H9 (cell line): ENCODE data around the gene DIPK1B. TPM values are rescaled to one million over a fixed set of nuclear protein-coding genes. Genes with fewer than 3 reads are reported as not detected.

Source experiments
- DNase-seq: peaks from one replicate; pipeline ENCODE4 v3.0.0-alpha.2; 2017
- H2AFZ ChIP-seq: one replicate; pipeline ENCODE4 v1.6.1; 2013; ENCODE audit warnings: mild to moderate bottlenecking, low read length, control low read depth, moderate library complexity
- H2AK5ac ChIP-seq: 2 replicates; pipeline ENCODE4 v1.6.1; 2013; ENCODE audit warnings: low read length, control low read depth, mixed read lengths; ENCODE audit not compliant: insufficient read length
- H2BK120ac ChIP-seq: one replicate; pipeline ENCODE4 v1.6.1; 2013; ENCODE audit warnings: low read depth, mild to moderate bottlenecking, low read length, control low read depth, inconsistent platforms; ENCODE audit not compliant: poor library complexity, severe bottlenecking
- H2BK12ac ChIP-seq: 2 replicates; pipeline ENCODE4 v1.6.1; 2013; ENCODE audit warnings: low read length, control low read depth, mixed read lengths, low read depth; ENCODE audit not compliant: insufficient read length
- H2BK15ac ChIP-seq: 2 replicates; pipeline ENCODE4 v1.6.1; 2013; ENCODE audit warnings: low read depth, low read length, control low read depth
- H2BK20ac ChIP-seq: one replicate; pipeline ENCODE4 v1.6.1; 2013; ENCODE audit warnings: low read depth, mild to moderate bottlenecking, low read length, control low read depth, inconsistent platforms; ENCODE audit not compliant: poor library complexity, severe bottlenecking
- H2BK5ac ChIP-seq: 2 replicates; pipeline ENCODE4 v1.6.1; 2013; ENCODE audit warnings: low read length, control low read depth, mixed read lengths; ENCODE audit not compliant: insufficient read length
- H3K14ac ChIP-seq: 2 replicates; pipeline ENCODE4 v1.6.1; 2013; ENCODE audit warnings: low read length, control low read depth; ENCODE audit not compliant: insufficient read depth
- H3K18ac ChIP-seq: 2 replicates; pipeline ENCODE4 v1.6.1; 2013; ENCODE audit warnings: low read depth, mild to moderate bottlenecking, mixed read lengths, low read length, control low read depth; ENCODE audit not compliant: insufficient read length
- H3K23ac ChIP-seq: 2 replicates; pipeline ENCODE4 v1.6.1; 2013; ENCODE audit warnings: low read length, control low read depth, mixed read lengths, low read depth; ENCODE audit not compliant: insufficient read length
- H3K23me2 ChIP-seq: 2 replicates; pipeline ENCODE4 v1.6.1; 2013; ENCODE audit warnings: low read depth, mild to moderate bottlenecking, mixed read lengths, low read length, control low read depth; ENCODE audit not compliant: insufficient read length, poor library complexity, severe bottlenecking
- H3K27ac ChIP-seq: 2 replicates; pipeline ENCODE4 v1.5.1; 2013; ENCODE audit warnings: low read length, control low read depth, mixed read lengths, low read depth; ENCODE audit not compliant: insufficient read length
- H3K27me3 ChIP-seq: 2 replicates; pipeline ENCODE4 v1.6.1; 2013; ENCODE audit warnings: low read length, control low read depth, inconsistent platforms; ENCODE audit not compliant: insufficient read depth
- H3K4ac ChIP-seq: 2 replicates; pipeline ENCODE4 v1.6.1; 2013; ENCODE audit warnings: low read depth, mild to moderate bottlenecking, control low read depth, inconsistent platforms, low read length, moderate library complexity
- H3K4me1 ChIP-seq: 2 replicates; pipeline ENCODE4 v1.6.1; 2013; ENCODE audit warnings: low read length, control low read depth, inconsistent platforms; ENCODE audit not compliant: insufficient read depth
- H3K4me2 ChIP-seq: 2 replicates; pipeline ENCODE4 v1.6.1; 2013; ENCODE audit warnings: low read length, control low read depth, mixed read lengths; ENCODE audit not compliant: insufficient read length, insufficient read depth
- H3K56ac ChIP-seq: 2 replicates; pipeline ENCODE4 v1.6.1; 2013; ENCODE audit warnings: low read depth, mild to moderate bottlenecking, mixed read lengths, low read length, control low read depth; ENCODE audit not compliant: insufficient read length
- H3K79me1 ChIP-seq: 2 replicates; pipeline ENCODE4 v1.6.1; 2013; ENCODE audit warnings: low read depth, mild to moderate bottlenecking, moderate library complexity, low read length, control low read depth, inconsistent platforms; ENCODE audit not compliant: insufficient read depth, poor library complexity, severe bottlenecking
- H3K79me2 ChIP-seq: 2 replicates; pipeline ENCODE4 v1.6.1; 2013; ENCODE audit warnings: low read length, control low read depth, inconsistent platforms; ENCODE audit not compliant: insufficient read depth
- H3K9ac ChIP-seq: 2 replicates; pipeline ENCODE4 v1.6.1; 2013; ENCODE audit warnings: low read length, control low read depth, mixed read lengths; ENCODE audit not compliant: insufficient read length; ENCODE audit errors: extremely low read depth
- H3K9me3 ChIP-seq: one replicate; pipeline ENCODE4 v1.6.1; 2013; ENCODE audit warnings: low read depth, low read length, inconsistent platforms; ENCODE audit not compliant: control insufficient read depth
- H3T11ph ChIP-seq: one replicate; pipeline ENCODE4 v1.6.1; 2013; ENCODE audit warnings: mild to moderate bottlenecking, low read length, control low read depth, inconsistent platforms
- H4K20me1 ChIP-seq: one replicate; pipeline ENCODE4 v1.6.1; 2013; ENCODE audit not compliant: control insufficient read depth, insufficient read length, insufficient read depth
- H4K5ac ChIP-seq: 2 replicates; pipeline ENCODE4 v1.6.1; 2013; ENCODE audit warnings: low read depth, mild to moderate bottlenecking, mixed read lengths, low read length, control low read depth; ENCODE audit not compliant: insufficient read length
- H4K8ac ChIP-seq: replicated peaks from 2 replicates; pipeline ENCODE4 v1.6.1; 2013; ENCODE audit warnings: low read length, control low read depth, mixed read lengths, low read depth; ENCODE audit not compliant: insufficient read length
- H4K91ac ChIP-seq: 2 replicates; pipeline ENCODE4 v1.6.1; 2013; ENCODE audit warnings: low read depth, mild to moderate bottlenecking, moderate library complexity, mixed read lengths, low read length, control low read depth; ENCODE audit not compliant: insufficient read length
- H3K27ac Mint-ChIP-seq, 3 experiments: 2 replicates in 2 of 3; 3 replicates in 1 of 3; pipeline ENCODE4 v1.8.0; 2020 to 2021; ENCODE audit warnings: mixed read lengths in 3 of 3, mild to moderate bottlenecking in 1 of 3, moderate library complexity in 1 of 3
- H3K27me3 Mint-ChIP-seq: 2 replicates; pipeline ENCODE4 v1.8.0; 2021; ENCODE audit warnings: low read depth, mild to moderate bottlenecking, moderate library complexity, mixed read lengths
- H3K36me3 Mint-ChIP-seq, 3 experiments: 2 replicates in 2 of 3; 3 replicates in 1 of 3; pipeline ENCODE4 v1.8.0; 2020 to 2021; ENCODE audit warnings: low read depth in 3 of 3, mixed read lengths in 3 of 3; ENCODE audit not compliant: insufficient read depth in 1 of 3
- H3K4me1 Mint-ChIP-seq, 2 experiments: 2 replicates each; pipeline ENCODE4 v1.8.0; 2020; ENCODE audit warnings: mixed read lengths in 2 of 2
- H3K4me3 Mint-ChIP-seq, 2 experiments: 2 replicates in 1 of 2; 3 replicates in 1 of 2; pipeline ENCODE4 v1.8.0; 2020 to 2021; ENCODE audit warnings: mild to moderate bottlenecking in 2 of 2, mixed read lengths in 2 of 2, moderate library complexity in 1 of 2
- H3K9me3 Mint-ChIP-seq, 2 experiments: 2 replicates in 1 of 2; 3 replicates in 1 of 2; pipeline ENCODE4 v1.8.0; 2020; ENCODE audit warnings: mild to moderate bottlenecking in 2 of 2, mixed read lengths in 2 of 2, moderate library complexity in 1 of 2
- WGBS: extraction: QIAGEN DNeasy Blood & Tissue Kit; methylation state at CpG from one replicate; pipeline ENCODE4 v1.1.7; 2013; ENCODE audit warnings: missing lambda C conversion rate, low lambda C conversion rate, mixed read lengths; ENCODE audit not compliant: insufficient read length; ENCODE audit errors: extremely low coverage; 5-methylcytosine and 5-hydroxymethylcytosine counted together
- total RNA-seq: library from RNA; stranded (reverse); gene quantifications from 2 replicates; pipeline ENCODE4 v1.2.1, GENCODE V29; 2021
- TF ChIP-seq, protein P1 (sequence below): fragments of 200-600 bp; sonication (generic); conservative IDR thresholded peaks from 3 replicates; pipeline ENCODE4 v1.8.0; 2021; ENCODE audit warnings: antibody characterized with exemption, mild to moderate bottlenecking

Gene DIPK1B
- total RNA-seq, 1 experiment from 2014 or later, result 40.3 TPM

DNA sequence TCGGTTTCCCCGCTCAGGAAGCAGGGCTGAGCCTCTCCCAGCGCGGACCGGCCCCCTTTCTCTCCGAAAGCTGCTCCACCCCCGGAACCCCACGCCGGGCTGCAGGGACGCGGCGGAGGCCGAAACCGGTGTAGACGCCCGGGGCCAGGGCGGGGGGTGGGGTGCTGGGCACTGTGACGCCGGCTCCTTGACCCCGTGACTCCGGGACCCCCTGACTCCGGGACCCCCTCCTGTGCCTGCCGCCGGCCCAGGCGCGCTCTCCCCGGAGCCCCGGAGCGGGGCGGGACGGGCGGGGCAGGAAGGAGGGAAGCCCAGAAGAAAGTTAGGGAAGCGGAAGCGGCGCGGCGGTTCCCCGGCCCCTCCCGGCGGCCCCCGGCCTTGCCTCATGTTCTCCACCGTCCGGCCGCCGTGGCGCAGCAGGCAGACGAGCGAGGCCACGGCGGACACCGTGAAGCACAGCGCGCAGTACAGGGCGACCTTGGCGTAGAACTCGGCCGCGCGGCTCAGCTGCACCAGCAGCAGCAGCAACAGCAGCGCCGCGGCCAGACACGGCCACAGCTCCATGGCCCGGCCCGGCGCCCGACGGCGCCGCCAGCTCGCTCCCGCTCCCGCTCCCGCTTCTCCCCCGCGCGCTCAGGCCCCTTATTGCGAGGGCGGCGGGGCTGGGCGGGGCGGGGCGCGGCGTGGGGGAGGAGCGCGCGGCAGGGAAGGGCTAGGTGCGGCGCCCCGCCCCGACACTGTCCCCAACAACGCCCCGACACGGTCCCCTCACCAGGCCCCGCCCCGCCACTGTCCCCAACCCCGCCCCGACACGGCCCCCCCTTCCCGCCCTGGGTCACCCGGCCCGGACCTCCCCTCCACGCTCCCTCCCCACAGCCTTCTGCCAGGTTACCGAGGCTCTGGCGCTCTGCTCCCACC, 25.3 kb upstream of the DIPK1B start, which contains the start of gene AGPAT2:
AGPAT2 (minus strand) TSS at position 664 of the 918 bp plus-strand sequence; CDS start at position 564, 100 bp downstream.
- H3K4me1 ChIP-seq, result no peaks in the 10 kb centered on the region; the same call in 1 of the 2 replicates
- H3K23me2 ChIP-seq, result peaks cover 9% of the 10 kb centered on the region
- H3K9me3 Mint-ChIP-seq, result no peaks in the 10 kb centered on the region
- peak; percentile 67 for DNase-seq
- H3K4me1 Mint-ChIP-seq, result peaks cover 4 to 25% of the 10 kb centered on the region in 2 experiments
- no peak within 1 kb of the TSS for H3K4ac ChIP-seq
- peaks cover 19% of the 10 kb centered on the region for H3K27me3 Mint-ChIP-seq
- no peak within 1 kb of the TSS for H3K27ac ChIP-seq
- no peak within 1 kb of the TSS for H2BK12ac ChIP-seq
- H3K23ac ChIP-seq, result no peak within 1 kb of the TSS
- H2BK15ac ChIP-seq, result no peak within 1 kb of the TSS
- no peak within 1 kb of the TSS for H3T11ph ChIP-seq
- no peak within 1 kb of the TSS for H3K56ac ChIP-seq
- TF ChIP-seq, protein P1, sequence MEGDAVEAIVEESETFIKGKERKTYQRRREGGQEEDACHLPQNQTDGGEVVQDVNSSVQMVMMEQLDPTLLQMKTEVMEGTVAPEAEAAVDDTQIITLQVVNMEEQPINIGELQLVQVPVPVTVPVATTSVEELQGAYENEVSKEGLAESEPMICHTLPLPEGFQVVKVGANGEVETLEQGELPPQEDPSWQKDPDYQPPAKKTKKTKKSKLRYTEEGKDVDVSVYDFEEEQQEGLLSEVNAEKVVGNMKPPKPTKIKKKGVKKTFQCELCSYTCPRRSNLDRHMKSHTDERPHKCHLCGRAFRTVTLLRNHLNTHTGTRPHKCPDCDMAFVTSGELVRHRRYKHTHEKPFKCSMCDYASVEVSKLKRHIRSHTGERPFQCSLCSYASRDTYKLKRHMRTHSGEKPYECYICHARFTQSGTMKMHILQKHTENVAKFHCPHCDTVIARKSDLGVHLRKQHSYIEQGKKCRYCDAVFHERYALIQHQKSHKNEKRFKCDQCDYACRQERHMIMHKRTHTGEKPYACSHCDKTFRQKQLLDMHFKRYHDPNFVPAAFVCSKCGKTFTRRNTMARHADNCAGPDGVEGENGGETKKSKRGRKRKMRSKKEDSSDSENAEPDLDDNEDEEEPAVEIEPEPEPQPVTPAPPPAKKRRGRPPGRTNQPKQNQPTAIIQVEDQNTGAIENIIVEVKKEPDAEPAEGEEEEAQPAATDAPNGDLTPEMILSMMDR, result no peak
- no peaks in the 10 kb centered on the region for H3K36me3 Mint-ChIP-seq
- H3K79me1 ChIP-seq, result peaks cover 4% of the 10 kb centered on the region
- no peak within 1 kb of the TSS for H2BK120ac ChIP-seq
- no peak within 1 kb of the TSS for H4K8ac ChIP-seq
- peak within 1 kb of the TSS; percentile 70 to 86 for H3K4me3 Mint-ChIP-seq
- no peaks in the 10 kb centered on the region for H4K20me1 ChIP-seq
- no peaks in the 10 kb centered on the region; the same call in 1 of the 2 replicates for H3K79me2 ChIP-seq
- no peaks in the 10 kb centered on the region for H3K27me3 ChIP-seq
- no peaks in the 10 kb centered on the region for H3K9me3 ChIP-seq
- H3K9ac ChIP-seq, result no peak within 1 kb of the TSS
- H2BK20ac ChIP-seq, result no peak within 1 kb of the TSS
- peak within 1 kb of the TSS; percentile 52; the same call in 1 of the 2 replicates for H3K14ac ChIP-seq
- H3K4me2 ChIP-seq, result peak within 1 kb of the TSS; percentile 39
- WGBS, result no CpG with 5 or more reads among the region's 106 CpGs
- H2AFZ ChIP-seq, result no peak within 1 kb of the TSS
- no peak within 1 kb of the TSS for H2BK5ac ChIP-seq
- no peak within 1 kb of the TSS for H4K5ac ChIP-seq
- no peak within 1 kb of the TSS; a peak in 1 of 7 replicates for H3K27ac Mint-ChIP-seq
- no peak within 1 kb of the TSS for H3K18ac ChIP-seq
- H4K91ac ChIP-seq, result no peak within 1 kb of the TSS
- no peak within 1 kb of the TSS for H2AK5ac ChIP-seq
